Measurements from ENCODE around the gene RBM11.
A peak's percentile ranks its signal among the peaks of the same experiment; 100 is the strongest.

The RBM11 gene

GRCh38 chr21:14271641-14272040 lies 55.7 kb downstream of the RBM11 start:
- DNase-seq: no peak

GRCh38 chr21:14273736-14274538 lies 58.0 kb downstream of the RBM11 start:
- peak; percentile 7 for DNase-seq

DNA sequence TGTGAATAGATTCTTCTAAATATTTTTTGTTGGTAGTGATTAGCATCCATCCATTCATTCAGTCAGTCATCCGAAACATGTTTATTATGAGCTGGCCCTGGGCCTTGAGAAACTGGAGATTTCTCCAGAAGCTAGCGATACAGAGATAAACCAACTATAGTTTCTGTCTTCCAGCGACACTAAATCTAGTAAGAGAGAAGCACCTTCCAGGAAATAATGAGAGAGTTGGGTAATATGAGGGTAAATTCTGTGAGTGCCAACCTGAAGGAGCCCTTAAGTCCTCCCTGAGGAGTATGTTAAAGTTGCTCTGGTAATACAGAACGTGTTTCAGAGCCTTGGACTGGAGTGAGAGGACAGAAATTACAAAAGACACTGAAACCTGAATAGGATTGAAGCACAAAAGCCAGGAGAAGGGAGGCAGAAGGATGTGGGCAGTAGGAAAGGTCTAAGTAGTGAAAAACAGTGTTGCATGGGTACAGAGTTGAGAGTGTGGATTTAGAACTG lies 59.8 kb downstream of the RBM11 start:
- DNase-seq: no peak

All from activated CD4-positive, alpha-beta T cell treated with anti-CD3 and anti-CD28 coated beads, Interleukin-2, amount 50 U/mL, for 16 hours (primary cell).